ENCODE results near the gene DIABLO.

DNA sequence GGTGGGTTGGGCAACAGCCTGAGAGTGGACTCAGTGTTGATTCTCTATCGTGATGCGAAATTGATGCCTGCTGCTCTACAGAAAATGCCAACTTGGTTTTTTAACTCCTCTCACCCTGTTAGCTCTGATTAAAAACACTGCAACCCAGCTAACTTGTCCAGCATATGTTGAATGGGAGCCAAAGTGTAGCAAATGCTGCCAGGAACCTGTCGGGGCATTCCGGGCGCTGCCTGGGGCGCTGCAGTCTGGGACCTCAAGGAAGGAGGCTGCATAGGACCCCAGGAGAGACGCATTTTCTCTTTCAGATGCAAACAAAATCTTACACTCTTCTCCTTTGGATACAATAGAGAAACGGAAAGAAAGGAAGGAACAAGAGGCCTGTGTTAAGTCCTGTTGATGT, 18.5 kb downstream of the DIABLO start:
- TF ChIP-seq POLR2AphosphoS5 (IDR thresholded peaks at IDR 0.05; ENCODE audit: borderline replicate concordance, low read depth, low read length), result no peak
- TF ChIP-seq EZH2 (IDR thresholded peaks at IDR 0.05), result no peak
- no peak for TF ChIP-seq FOXP2 (optimal IDR thresholded peaks at IDR 0.05; ENCODE audit: control extremely low read depth, extremely low read length, insufficient read depth)

Measured in SK-N-MC (cell line).